Cardiac muscle cell (in vitro differentiated cells and primary cell): Measurements from ENCODE around the gene SGCG. TPM values are rescaled to one million over a fixed set of nuclear protein-coding genes. Genes with fewer than 3 reads are reported as not detected.
"Not testable (repeated sequence)": the region's sequence is repeated elsewhere in the genome, so short reads cannot be mapped to it uniquely, and the experiment has no call there.

Source experiments
- DNase-seq, 2 donors: peaks; one replicate each; pipeline versions ENCODE4 v3.0.0 to v3.0.0-alpha.2; 2010 to 2017; ENCODE audit warnings: low read depth in 1 of 2, low spot score in 1 of 2
- H3K27ac ChIP-seq: fragments of 200-600 bp; sonication (generic); 2 replicates; pipeline ENCODE4 v1.5.1; 2016
- H3K27me3 ChIP-seq: fragments of 200-600 bp; sonication (generic); 2 replicates; pipeline ENCODE4 v1.6.0; 2016; ENCODE audit warnings: control low read depth
- H3K36me3 ChIP-seq: fragments of 200-600 bp; sonication (generic); 2 replicates; pipeline ENCODE4 v1.5.1; 2016; ENCODE audit warnings: control low read depth
- H3K4me1 ChIP-seq: fragments of 200-600 bp; sonication (generic); 2 replicates; pipeline ENCODE4 v1.8.1; 2017; ENCODE audit warnings: low read depth, mild to moderate bottlenecking, mixed run types
- H3K4me3 ChIP-seq: fragments of 200-600 bp; sonication (generic); 2 replicates; pipeline ENCODE4 v1.5.1; 2016; ENCODE audit warnings: mild to moderate bottlenecking
- H3K9me3 ChIP-seq: fragments of 200-600 bp; sonication (generic); 2 replicates; pipeline ENCODE4 v1.5.1; 2017; ENCODE audit warnings: low read depth, mild to moderate bottlenecking, control low read depth
- CTCF ChIP-seq: IDR thresholded peaks from 2 replicates; pipeline ENCODE4 v1.5.1; 2012; ENCODE audit warnings: low read depth, mild to moderate bottlenecking, low read length
- polyA plus RNA-seq: library from polyadenylated mRNA; unstranded; fragments of >200 nt; fragmentation: Nextera tagmentation; extraction: Ambion mirVana; gene quantifications from 2 replicates; pipeline ENCODE4 v1.2.1, GENCODE V29; 2016
- total RNA-seq: library from RNA; depleted of rRNA; stranded (reverse); fragments of >200 nt; gene quantifications from 2 replicates; pipeline ENCODE4 v1.2.3, GENCODE V29; 2016

SGCG gene
- total and polyA plus RNA-seq, 2 experiments from 2014 or later: 0.09 TPM; not detected in 1

- DNase-seq: no peak
These were observed 108.2 kb downstream of the SGCG start for GRCh38 chr13:23288995-23289394.

GRCh38 chr13:23289917-23290357 is 109.2 kb downstream of the SGCG start:
- H3K27me3 ChIP-seq: no peaks in the 10 kb centered on the region
- no peaks in the 10 kb centered on the region for H3K4me1 ChIP-seq
- peak in 1 of 2 donors; percentile 62 for DNase-seq
- H3K27ac ChIP-seq: no peak overlapping the region
- H3K4me3 ChIP-seq: no peak overlapping the region
- TF ChIP-seq CTCF: no peak
- H3K9me3 ChIP-seq: no peaks in the 10 kb centered on the region
- no peaks in the 10 kb centered on the region for H3K36me3 ChIP-seq

More at GRCh38 chr13:23288995-23289394, 108.2 kb downstream of the SGCG start:
- Histone ChIP-seq H3K4me1 (no peaks in the 10 kb centered on the region), H3K27me3 (no peaks in the 10 kb centered on the region), H3K27ac (no peak overlapping the region), H3K9me3 (no peaks in the 10 kb centered on the region), H3K4me3 (no peak overlapping the region), H3K36me3 (no peaks in the 10 kb centered on the region)
- TF ChIP-seq CTCF: no peak

GRCh38 chr13:23292586-23292985 is 111.8 kb downstream of the SGCG start:
- Histone ChIP-seq H3K27me3 (no peaks in the 10 kb centered on the region), H3K27ac (no peak overlapping the region), H3K9me3 (no peaks in the 10 kb centered on the region), H3K4me3 (no peak overlapping the region), H3K4me1 (no peaks in the 10 kb centered on the region), H3K36me3 (no peaks in the 10 kb centered on the region)
- peak in 1 of 2 donors; percentile 15 for DNase-seq
- no peak for TF ChIP-seq CTCF

- not testable (repeated sequence) for H3K4me1 ChIP-seq, H3K9me3 ChIP-seq, H3K27ac ChIP-seq, DNase-seq, H3K27me3 ChIP-seq, H3K4me3 ChIP-seq, H3K36me3 ChIP-seq
These were observed 134.1 kb downstream of the SGCG start for GRCh38 chr13:23314837-23315236.

- H3K4me3 ChIP-seq: no peak overlapping the region
- DNase-seq: no peak
- no peak overlapping the region for H3K27ac ChIP-seq
- no peaks in the 10 kb centered on the region for H3K4me1 ChIP-seq
- no peak for TF ChIP-seq CTCF
- no peaks in the 10 kb centered on the region for H3K27me3 ChIP-seq
- no peaks in the 10 kb centered on the region for H3K36me3 ChIP-seq
- no peaks in the 10 kb centered on the region for H3K9me3 ChIP-seq
These were observed 139.1 kb downstream of the SGCG start for GRCh38 chr13:23319883-23320224.

- no peaks in the 10 kb centered on the region for H3K9me3 ChIP-seq
- no peak for TF ChIP-seq CTCF
- H3K4me3 ChIP-seq: no peak overlapping the region
- H3K27me3 ChIP-seq: no peaks in the 10 kb centered on the region
- DNase-seq: no peak
- no peaks in the 10 kb centered on the region for H3K36me3 ChIP-seq
- no peaks in the 10 kb centered on the region for H3K4me1 ChIP-seq
- no peak overlapping the region for H3K27ac ChIP-seq
These were observed 140.3 kb downstream of the SGCG start for GRCh38 chr13:23320926-23321534.
